ENCODE results near the gene TAC3.

GRCh38 chr12:57031789-57032188, 15.5 kb upstream of the TAC3 start:
- TF ChIP-seq CTCF (IDR thresholded peaks at IDR 0.05) = no peak
- no peak for TF ChIP-seq EP300 (IDR thresholded peaks at IDR 0.05)
- TF ChIP-seq POLR2AphosphoS5 (IDR thresholded peaks at IDR 0.05) = no peak
- TF ChIP-seq POLR2A (IDR thresholded peaks at IDR 0.05; ENCODE audit: low read depth) = no peak
